Fibroblast of lung (primary cell): ENCODE data around the gene MYO1G.
A peak's percentile ranks its signal among the peaks of the same experiment; 100 is the strongest.

ENCODE experiments used
- EZH2 ChIP-seq: IDR thresholded peaks from 2 replicates; pipeline ENCODE4 v1.5.1; 2012; ENCODE audit warnings: low read length, control low read depth, mild to moderate bottlenecking; ENCODE audit errors: missing control alignments
- TF ChIP-seq, protein P1 (sequence below), 2 donors: IDR thresholded peaks in 1 of 2; conservative IDR thresholded peaks in 1 of 2; 1 replicate in 1 of 2; 2 replicates in 1 of 2; pipeline ENCODE4 v1.5.1; 2011 to 2012; ENCODE audit warnings: low read length in 2 of 2, control low read depth in 1 of 2, inconsistent platforms in 1 of 2, low read depth in 1 of 2, mild to moderate bottlenecking in 1 of 2

DNA sequence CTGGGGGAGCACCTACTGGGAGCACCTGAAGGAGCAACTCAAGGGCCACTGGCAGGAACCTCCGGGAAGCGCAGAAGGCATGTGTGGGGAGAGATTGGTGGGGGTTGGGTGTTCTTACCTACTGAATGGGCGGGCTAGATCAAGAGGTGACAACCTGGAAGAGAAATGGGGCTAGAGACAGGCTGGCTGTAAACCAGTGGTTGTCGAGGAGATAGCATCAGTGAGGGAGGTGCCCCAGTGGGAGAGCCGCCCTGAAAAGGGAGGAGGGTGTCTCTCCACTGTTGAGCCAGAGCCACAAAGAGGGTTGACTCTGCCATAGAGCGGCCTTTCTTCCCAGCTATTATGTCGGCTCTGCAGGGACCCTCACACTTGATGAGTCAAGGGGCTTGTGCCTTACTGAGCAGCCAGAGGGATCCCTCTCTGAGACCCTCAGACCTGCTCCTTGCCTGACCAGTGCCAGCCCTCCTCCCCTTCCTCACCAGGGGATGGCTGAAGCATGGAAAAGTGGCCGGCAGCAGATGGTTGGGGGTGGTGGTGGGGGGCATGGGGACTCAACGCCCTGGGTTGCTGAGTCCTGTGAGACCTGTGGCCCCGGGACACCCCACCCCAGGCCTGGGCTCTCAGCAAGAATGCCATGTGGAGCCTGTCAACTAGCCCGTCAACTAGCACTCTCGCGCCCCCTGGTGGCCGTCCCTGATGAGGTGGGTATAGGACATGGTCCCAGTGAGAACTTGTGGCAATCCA is 57.0 kb downstream of the MYO1G start:
- TF ChIP-seq, protein P1, sequence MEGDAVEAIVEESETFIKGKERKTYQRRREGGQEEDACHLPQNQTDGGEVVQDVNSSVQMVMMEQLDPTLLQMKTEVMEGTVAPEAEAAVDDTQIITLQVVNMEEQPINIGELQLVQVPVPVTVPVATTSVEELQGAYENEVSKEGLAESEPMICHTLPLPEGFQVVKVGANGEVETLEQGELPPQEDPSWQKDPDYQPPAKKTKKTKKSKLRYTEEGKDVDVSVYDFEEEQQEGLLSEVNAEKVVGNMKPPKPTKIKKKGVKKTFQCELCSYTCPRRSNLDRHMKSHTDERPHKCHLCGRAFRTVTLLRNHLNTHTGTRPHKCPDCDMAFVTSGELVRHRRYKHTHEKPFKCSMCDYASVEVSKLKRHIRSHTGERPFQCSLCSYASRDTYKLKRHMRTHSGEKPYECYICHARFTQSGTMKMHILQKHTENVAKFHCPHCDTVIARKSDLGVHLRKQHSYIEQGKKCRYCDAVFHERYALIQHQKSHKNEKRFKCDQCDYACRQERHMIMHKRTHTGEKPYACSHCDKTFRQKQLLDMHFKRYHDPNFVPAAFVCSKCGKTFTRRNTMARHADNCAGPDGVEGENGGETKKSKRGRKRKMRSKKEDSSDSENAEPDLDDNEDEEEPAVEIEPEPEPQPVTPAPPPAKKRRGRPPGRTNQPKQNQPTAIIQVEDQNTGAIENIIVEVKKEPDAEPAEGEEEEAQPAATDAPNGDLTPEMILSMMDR (conservative IDR thresholded peaks at IDR 0.05 in 1 of 2, IDR thresholded peaks at IDR 0.05 in 1 of 2; ENCODE audit: low read depth in 1 of 2, low read length in 2 of 2): peak; percentile 78 to 85
- TF ChIP-seq EZH2: no peak
